Measurements from ENCODE around the gene INO80E. TPM values are rescaled to one million over a fixed set of nuclear protein-coding genes. Genes with fewer than 3 reads are reported as not detected.
"Not testable (repeated sequence)": the region's sequence is repeated elsewhere in the genome, so short reads cannot be mapped to it uniquely, and the experiment has no call there.

INO80E gene
- total and polyA plus RNA-seq, 4 donors: 8.0 to 24.8 (median 17.2) TPM

DNA sequence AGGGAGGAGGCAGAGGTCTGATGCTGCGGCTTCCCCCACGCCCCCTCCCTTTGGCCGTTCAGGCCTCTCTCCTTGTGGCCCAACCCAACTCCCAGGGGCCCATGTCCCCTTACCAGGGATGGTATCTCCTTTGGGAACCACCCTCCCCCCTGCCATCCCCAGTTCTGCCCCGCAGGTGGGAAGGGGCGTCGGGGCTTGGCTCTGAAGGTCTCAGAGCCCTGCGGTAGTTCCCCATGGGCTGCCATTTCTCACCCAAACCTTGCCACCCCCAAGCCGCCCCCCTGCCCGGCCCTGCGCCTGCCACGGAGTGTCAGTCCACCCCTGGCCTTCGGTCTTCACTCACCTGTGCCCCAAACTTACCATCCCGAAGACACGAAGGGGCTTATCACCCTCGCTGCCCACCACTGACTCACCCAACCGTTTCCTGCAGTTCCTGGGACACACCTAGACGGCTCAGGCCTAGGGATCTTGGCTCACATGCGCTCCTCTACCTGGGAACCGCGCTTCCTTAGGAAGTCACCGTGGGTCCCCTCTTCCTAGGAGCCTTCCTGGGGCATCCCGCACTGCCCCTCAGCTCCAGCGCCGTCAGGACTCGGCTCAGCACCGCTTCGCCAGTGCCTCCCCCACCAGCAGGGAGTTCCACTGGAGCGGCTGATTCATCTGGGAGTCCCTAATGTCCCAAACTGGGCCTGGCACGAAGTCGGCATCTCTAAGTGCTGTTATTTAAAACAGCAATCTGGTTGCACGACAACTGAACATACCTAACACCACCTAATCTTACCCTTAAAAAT lies 15.9 kb downstream of the INO80E start (continued):
- no peak for TF ChIP-seq EGR1 (IDR thresholded peaks at IDR 0.05; ENCODE audit: low read depth in 2 of 2)
- no peak for TF ChIP-seq FOXA2 (IDR thresholded peaks at IDR 0.05)
- no peak for TF ChIP-seq NR2F2 (IDR thresholded peaks at IDR 0.05)
- TF ChIP-seq RAD21 (IDR thresholded peaks at IDR 0.05): no peak
- TF ChIP-seq, protein P1, sequence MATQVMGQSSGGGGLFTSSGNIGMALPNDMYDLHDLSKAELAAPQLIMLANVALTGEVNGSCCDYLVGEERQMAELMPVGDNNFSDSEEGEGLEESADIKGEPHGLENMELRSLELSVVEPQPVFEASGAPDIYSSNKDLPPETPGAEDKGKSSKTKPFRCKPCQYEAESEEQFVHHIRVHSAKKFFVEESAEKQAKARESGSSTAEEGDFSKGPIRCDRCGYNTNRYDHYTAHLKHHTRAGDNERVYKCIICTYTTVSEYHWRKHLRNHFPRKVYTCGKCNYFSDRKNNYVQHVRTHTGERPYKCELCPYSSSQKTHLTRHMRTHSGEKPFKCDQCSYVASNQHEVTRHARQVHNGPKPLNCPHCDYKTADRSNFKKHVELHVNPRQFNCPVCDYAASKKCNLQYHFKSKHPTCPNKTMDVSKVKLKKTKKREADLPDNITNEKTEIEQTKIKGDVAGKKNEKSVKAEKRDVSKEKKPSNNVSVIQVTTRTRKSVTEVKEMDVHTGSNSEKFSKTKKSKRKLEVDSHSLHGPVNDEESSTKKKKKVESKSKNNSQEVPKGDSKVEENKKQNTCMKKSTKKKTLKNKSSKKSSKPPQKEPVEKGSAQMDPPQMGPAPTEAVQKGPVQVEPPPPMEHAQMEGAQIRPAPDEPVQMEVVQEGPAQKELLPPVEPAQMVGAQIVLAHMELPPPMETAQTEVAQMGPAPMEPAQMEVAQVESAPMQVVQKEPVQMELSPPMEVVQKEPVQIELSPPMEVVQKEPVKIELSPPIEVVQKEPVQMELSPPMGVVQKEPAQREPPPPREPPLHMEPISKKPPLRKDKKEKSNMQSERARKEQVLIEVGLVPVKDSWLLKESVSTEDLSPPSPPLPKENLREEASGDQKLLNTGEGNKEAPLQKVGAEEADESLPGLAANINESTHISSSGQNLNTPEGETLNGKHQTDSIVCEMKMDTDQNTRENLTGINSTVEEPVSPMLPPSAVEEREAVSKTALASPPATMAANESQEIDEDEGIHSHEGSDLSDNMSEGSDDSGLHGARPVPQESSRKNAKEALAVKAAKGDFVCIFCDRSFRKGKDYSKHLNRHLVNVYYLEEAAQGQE (IDR thresholded peaks at IDR 0.05): no peak

- not testable (repeated sequence) for H3K4me3 ChIP-seq (ENCODE audit: low read depth in 1 of 3, low read length in 3 of 3); H3K9ac ChIP-seq (ENCODE audit: low read depth in 1 of 2, low read length in 2 of 2); H3K27me3 ChIP-seq (ENCODE audit: control insufficient read depth in 4 of 4, insufficient read depth in 4 of 4, low read length in 3 of 4); DNase-seq (ENCODE audit: low spot score); H3K4me1 ChIP-seq (ENCODE audit: control insufficient read depth in 4 of 4, insufficient read depth in 4 of 4, low read length in 3 of 4); H3K9me3 ChIP-seq (ENCODE audit: control insufficient read depth in 4 of 4, low read length in 3 of 4); H3K27ac ChIP-seq (ENCODE audit: low read depth in 1 of 2, low read length in 2 of 2); H3K36me3 ChIP-seq (ENCODE audit: control insufficient read depth in 4 of 4, insufficient read depth in 3 of 4, low read depth in 1 of 4, low read length in 3 of 4)
- WGBS: 73% methylated on average over 14 of the region's 14 CpGs
These were observed 16.6 kb downstream of the INO80E start for GRCh38 chr16:30012598-30012997.

- not testable (repeated sequence) for H3K4me1 ChIP-seq (ENCODE audit: control insufficient read depth in 4 of 4, insufficient read depth in 4 of 4, low read length in 3 of 4); H3K27ac ChIP-seq (ENCODE audit: low read depth in 1 of 2, low read length in 2 of 2); DNase-seq (ENCODE audit: low spot score); H3K9ac ChIP-seq (ENCODE audit: low read depth in 1 of 2, low read length in 2 of 2); H3K9me3 ChIP-seq (ENCODE audit: control insufficient read depth in 4 of 4, low read length in 3 of 4); H3K4me3 ChIP-seq (ENCODE audit: low read depth in 1 of 3, low read length in 3 of 3); H3K36me3 ChIP-seq (ENCODE audit: control insufficient read depth in 4 of 4, insufficient read depth in 3 of 4, low read depth in 1 of 4, low read length in 3 of 4); H3K27me3 ChIP-seq (ENCODE audit: control insufficient read depth in 4 of 4, insufficient read depth in 4 of 4, low read length in 3 of 4)
- WGBS: 93% methylated on average over 7 of the region's 7 CpGs
These were observed 19.4 kb downstream of the INO80E start for GRCh38 chr16:30015450-30015849.

- DNase-seq (ENCODE audit: low spot score): no peak
- H3K27me3 ChIP-seq (ENCODE audit: control insufficient read depth in 4 of 4, insufficient read depth in 4 of 4, low read length in 3 of 4): peaks cover 0 to 4% (median under 1%) of the 10 kb centered on the region in 4 donors
- H3K4me3 ChIP-seq (ENCODE audit: low read depth in 1 of 3, low read length in 3 of 3): no peak overlapping the region
- no peak overlapping the region for H3K27ac ChIP-seq (ENCODE audit: low read depth in 1 of 2, low read length in 2 of 2)
- peaks cover under 1 to 7% (median 4%) of the 10 kb centered on the region in 4 donors for H3K4me1 ChIP-seq (ENCODE audit: control insufficient read depth in 4 of 4, insufficient read depth in 4 of 4, low read length in 3 of 4)
- no peak overlapping the region for H3K9ac ChIP-seq (ENCODE audit: low read depth in 1 of 2, low read length in 2 of 2)
- 52% methylated on average over 8 of the region's 8 CpGs for WGBS
- TF ChIP-seq, protein P1 (IDR thresholded peaks at IDR 0.05): no peak
- TF ChIP-seq, protein P2, sequence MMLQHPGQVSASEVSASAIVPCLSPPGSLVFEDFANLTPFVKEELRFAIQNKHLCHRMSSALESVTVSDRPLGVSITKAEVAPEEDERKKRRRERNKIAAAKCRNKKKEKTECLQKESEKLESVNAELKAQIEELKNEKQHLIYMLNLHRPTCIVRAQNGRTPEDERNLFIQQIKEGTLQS (IDR thresholded peaks at IDR 0.05): no peak
- TF ChIP-seq TAF1 (conservative IDR thresholded peaks at IDR 0.05): no peak
- TF ChIP-seq, protein P3, sequence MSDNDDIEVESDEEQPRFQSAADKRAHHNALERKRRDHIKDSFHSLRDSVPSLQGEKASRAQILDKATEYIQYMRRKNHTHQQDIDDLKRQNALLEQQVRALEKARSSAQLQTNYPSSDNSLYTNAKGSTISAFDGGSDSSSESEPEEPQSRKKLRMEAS (IDR thresholded peaks at IDR 0.05): no peak
- no peak for TF ChIP-seq JUND (IDR thresholded peaks at IDR 0.05)
- TF ChIP-seq RAD21 (IDR thresholded peaks at IDR 0.05): no peak
- H3K36me3 ChIP-seq (ENCODE audit: control insufficient read depth in 4 of 4, insufficient read depth in 3 of 4, low read depth in 1 of 4, low read length in 3 of 4): no peaks in the 10 kb centered on the region
- no peaks in the 10 kb centered on the region for H3K9me3 ChIP-seq (ENCODE audit: control insufficient read depth in 4 of 4, low read length in 3 of 4)
These were observed 20.7 kb downstream of the INO80E start for GRCh38 chr16:30016555-30017276.

Data from liver (tissue), 9 donors.